ENCODE data around the gene MTOR.

GRCh38 chr1:11237356-11237755 lies 25.0 kb downstream of the MTOR start:
- TF ChIP-seq GATA2 (IDR thresholded peaks at IDR 0.05; ENCODE audit: low read depth, low read length) = no peak
- no peak for TF ChIP-seq GATA3 (IDR thresholded peaks at IDR 0.05; ENCODE audit: low read depth, low read length)
